Stimulated activated CD8-positive, alpha-beta memory T cell treated with anti-CD3 and anti-CD28 coated beads, Interleukin-7, amount 100 ng/mL, for 24 hours (primary cell): Measurements from ENCODE around the gene RPTOR.

Experiments used
- DNase-seq: peaks from one replicate; pipeline ENCODE4 v3.0.0-alpha.2; 2020; ENCODE audit warnings: low read depth

The RPTOR gene

GRCh38 chr17:80931421-80932265 is 387.0 kb downstream of the RPTOR start:
- no peak for DNase-seq

GRCh38 chr17:80935526-80935925 is 390.9 kb downstream of the RPTOR start:
- DNase-seq, result no peak

- no peak for DNase-seq
Observed at GRCh38 chr17:80936218-80936617, 391.6 kb downstream of the RPTOR start.

DNA sequence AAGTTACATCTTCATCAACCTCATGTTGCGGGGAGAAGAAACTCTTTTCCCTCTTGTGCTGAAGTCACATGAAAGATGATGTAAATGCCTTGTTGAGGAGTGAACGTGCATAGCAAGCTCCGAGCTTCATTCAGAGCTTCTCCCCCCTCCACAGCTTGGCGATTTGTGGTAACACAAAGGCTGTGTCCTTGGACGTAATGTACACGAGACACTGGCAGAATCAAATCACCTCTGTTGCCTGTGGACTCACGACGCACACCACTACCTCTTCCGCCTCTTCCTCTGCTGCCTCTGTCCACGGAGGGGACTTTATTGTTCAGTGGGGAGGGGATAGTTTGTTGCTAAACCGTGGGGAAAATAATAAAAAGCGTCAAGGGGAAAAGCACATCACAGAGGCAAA is 392.1 kb downstream of the RPTOR start:
- no peak for DNase-seq

- DNase-seq, result no peak
Observed at GRCh38 chr17:80937462-80938381, 393.1 kb downstream of the RPTOR start.

DNA sequence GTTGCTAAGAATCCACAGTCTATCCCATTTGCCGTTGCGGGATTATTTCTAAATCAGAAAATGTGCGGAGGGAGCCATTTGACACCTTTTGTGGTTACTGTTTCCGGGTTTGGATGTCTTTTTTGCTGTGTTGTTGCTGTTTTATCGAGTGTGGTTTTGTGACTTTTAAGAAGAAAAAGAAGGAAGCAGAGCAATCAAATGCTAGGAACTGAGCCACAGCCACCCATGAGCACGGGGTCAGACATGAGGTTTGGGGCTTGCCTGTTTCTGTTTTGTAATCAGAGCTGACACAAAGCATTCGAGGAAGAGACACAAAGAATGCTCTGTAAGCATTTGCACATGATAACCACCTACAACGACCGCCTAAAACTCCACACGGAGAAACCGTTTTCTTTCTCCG is 393.9 kb downstream of the RPTOR start:
- DNase-seq, result no peak

DNA sequence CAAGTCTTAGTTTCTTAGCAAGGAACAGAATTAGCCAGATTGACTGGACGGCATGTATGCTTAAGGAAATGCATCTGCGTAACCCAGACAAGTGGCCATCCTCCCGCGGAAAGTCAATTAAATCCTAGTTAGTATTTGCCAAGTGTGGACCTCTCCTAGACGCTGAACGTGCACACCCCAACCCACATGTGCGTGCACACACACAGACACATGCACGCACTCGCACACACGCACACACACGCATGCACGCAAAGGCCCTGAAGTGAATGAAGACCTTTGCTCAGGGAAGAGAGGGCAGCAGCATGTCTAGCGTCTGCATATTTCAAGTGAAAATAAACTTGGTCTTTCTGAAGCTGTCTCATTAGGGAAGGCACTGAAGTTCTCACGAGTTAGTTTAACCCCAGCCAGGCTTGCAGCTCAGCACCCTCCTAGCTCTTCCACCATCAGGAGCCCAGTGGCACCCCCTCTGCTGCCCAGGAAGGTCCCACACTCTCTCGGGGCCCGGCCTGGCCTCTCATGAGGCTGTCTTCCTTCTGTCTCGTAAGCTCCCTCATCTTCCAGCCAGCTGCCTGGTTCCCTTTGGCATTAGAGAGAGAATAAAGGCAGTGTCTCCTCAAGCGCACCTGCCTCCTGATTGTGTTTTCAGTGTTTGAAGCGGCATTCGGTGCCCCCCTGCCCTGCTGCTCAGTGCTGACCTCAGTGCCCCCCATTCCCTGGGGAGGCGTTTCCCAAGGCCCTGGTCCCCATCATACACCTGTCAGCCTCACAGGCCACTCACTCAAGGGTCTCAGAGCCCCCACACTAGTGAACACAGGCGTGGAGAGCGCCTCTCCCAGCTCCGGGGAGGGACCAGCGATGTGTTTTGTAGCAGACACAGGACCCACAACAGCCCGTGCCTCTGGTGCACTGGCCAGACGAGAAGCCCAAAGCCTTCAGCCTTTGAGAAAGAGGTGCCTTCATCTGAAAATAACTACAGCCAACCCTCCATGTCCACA is 394.8 kb downstream of the RPTOR start:
- no peak for DNase-seq

GRCh38 chr17:80940171-80941123 is 395.8 kb downstream of the RPTOR start:
- no peak for DNase-seq

- no peak for DNase-seq
Observed at GRCh38 chr17:80941171-80941570, 396.5 kb downstream of the RPTOR start.

DNA sequence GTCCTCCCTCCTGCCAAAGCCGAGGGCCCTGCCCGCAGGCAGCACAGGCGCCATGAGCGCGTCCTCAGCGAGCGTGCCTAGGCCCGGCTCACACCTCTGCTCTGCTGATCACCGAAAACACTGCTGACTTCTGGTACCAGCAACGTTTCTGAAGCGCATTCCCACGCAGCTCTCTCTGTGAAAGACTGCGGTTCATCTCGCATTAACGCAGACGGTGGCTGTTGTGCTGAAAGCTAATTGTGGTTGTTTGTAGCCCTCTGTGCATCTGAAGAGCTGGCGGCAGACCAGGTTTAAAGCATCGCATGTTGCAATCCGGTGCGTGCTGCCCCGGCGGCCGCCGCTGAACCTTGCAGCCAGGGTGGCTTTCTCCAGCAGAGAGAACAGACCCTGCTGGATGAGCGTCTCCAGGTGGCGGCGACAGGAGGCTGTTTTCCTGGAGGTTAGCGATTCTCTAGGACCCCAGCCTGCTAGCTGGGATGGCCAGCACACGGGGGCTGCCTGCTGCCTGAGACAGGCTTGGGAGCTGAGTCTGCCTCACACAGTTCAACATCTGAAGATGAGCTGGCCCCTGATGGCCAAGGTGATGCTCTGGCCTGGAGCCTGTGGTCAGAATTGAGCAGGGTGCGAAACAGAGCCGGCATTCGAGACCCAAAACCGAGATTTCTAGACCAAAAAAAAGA is 397.2 kb downstream of the RPTOR start:
- DNase-seq, result no peak

DNA sequence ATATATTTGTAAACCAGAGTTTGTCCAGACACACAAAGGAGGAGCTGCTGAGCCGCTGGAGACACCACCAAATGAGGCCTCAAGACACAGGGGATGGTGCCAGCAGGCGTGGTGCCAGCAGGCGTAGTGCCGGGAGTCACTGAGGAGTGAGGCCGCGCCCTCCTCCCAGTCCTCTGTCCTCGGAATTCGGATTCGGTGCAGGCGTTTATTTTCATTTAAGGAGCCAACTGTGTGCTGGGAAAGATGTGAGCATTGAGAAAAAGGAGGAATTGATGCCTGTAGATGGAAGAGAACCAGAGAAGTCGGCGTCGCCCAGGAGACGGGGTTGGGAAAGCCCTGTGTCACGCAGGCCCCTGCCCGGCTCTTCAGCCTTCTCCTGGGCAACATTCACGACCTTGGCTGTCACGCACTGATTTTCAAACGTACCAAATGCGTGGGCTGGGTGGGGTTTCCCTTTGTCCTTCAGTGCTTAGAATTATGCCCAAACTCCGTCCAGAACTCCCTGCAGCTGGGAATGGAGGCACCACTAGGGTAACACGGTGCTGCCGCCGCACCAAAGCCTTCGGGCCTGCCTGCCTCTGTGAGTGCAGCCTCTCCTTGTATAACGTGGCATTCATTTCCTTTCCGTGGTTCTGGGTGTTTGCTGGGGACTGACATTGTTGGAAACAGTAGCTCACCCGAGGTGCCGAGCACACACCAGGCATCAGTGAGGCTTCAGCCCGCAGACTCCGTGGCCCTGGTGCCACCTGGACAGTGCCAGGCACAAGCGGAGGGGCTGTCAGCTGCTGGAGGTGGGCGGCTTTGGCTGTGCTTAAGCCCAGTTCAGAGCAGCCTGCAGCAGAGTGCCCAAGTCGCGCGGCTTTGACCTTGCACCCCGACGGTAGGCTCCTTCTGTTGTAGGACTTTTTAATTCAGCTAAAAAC is 398.0 kb downstream of the RPTOR start:
- no peak for DNase-seq

DNA sequence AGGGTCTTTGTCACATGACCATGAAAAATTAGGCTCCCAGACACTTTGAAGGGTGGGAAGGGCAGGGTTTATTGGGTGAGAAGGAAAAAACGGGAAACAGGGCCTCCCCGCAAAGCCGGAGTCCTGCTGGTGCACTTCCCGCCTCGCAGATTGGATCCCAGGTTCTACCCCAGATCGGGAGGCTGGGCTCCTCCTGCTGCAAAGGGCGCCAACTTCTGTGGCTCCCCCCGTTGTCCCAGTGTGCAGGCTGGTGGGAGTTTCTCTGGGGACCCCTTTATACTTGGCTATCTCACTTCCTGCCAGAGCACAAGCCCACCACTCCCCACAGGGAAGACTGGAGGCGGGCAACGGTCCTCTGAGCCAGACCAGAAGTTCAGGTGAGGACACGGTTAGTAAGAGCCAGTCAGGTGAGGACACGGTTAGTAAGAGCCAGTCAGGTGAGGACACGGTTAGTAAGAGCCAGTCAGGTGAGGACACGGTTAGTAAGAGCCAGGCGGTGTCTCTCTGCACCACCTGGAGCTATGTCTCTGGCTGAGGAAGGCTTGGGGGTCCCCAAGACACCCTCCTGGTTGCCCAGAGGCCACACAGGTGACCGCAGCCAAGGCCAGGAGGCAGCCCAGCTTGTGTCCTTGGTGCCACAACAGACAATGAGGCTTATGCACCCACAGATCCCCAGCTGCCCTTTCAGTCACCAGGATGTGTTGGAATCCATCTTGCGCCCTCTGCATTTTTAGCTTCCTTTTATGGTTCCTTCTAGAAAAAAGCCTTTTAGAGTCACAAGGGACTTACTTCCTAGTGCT is 398.9 kb downstream of the RPTOR start:
- no peak for DNase-seq

- no peak for DNase-seq
Observed at GRCh38 chr17:80944326-80944725, 399.7 kb downstream of the RPTOR start.

DNA sequence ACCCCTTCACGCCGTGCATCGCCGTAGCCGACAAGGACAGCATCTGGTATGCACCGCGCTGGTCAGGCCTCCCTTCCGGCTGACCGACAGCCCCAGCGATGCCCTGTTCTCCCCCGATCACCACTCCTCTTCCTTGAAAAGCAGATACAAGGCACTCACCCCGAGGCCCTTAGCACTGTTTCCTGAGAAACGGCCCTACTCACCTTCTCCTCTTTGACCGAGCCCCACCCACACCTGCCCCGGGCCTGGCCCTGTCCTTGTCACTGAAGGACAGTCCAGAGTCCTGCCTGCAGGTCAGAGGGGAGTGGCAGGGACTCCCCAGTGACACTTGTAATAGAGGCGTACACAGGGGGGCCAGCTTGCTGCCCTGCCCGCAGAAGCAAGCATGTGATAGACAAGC is 401.1 kb downstream of the RPTOR start:
- DNase-seq, result no peak

DNA sequence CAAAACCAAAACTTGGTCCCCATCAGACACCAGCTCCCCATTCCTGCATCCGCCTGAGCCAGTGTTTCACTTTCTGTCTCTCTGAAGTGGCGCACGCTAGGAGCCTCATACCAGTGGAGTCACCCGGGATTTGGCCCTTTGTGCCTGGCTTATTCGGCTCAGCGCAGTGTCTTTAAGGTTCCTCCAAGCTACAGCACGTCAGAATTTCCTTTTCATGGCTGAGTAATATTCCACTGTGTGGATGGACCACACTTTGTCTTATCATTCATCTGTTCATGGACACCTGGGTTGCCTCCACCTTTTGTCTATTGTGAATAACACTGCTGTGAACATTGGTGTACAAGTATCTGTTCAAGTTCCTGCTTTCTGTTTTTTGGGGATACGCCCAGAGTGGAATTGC is 401.8 kb downstream of the RPTOR start:
- DNase-seq, result no peak

DNA sequence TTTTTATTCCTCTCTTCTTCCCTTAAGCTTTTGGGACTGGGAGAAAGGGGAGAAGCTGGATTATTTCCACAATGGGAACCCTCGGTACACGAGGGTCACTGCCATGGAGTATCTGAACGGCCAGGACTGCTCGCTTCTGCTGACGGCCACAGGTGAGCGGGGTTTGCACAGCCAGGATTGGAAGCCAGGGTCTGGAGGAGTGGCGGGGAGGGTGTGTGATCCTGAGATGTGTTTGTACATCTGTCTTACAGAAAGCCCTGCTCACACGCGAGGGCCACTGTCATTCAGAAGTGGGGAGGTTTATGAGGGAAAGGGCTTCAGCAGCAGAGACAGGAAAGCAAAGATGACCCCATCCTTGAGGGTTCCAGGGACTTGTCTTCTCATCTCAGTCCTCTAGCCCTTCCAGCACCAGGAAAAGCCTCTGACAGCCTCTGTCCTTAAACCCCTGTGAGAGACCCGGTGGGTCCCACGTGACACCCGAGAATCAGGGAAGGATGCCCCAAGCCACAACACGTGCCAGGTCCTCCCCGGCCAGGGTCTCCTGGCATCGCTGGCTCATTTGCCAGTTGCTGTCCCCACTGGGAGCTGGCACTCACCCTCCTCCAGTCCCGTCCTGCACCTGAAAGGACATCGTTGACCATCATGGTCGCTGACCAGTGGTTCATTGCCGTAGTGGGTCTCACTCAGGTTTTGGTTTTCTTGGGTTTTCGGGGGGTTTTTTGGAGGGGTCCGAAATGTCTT is 402.7 kb downstream of the RPTOR start:
- DNase-seq, result no peak
